GM21447 (cell line): ENCODE data around the gene AIP.
"Not testable (repeated sequence)": the region's sequence is repeated elsewhere in the genome, so short reads cannot be mapped to it uniquely, and the experiment has no call there.

Source experiments
- ATAC-seq: cut with Tn5 transposase; IDR thresholded peaks from one replicate; pipeline ENCODE4 v1.9.1; 2021; ENCODE audit not compliant: unreplicated experiment

The AIP gene

DNA sequence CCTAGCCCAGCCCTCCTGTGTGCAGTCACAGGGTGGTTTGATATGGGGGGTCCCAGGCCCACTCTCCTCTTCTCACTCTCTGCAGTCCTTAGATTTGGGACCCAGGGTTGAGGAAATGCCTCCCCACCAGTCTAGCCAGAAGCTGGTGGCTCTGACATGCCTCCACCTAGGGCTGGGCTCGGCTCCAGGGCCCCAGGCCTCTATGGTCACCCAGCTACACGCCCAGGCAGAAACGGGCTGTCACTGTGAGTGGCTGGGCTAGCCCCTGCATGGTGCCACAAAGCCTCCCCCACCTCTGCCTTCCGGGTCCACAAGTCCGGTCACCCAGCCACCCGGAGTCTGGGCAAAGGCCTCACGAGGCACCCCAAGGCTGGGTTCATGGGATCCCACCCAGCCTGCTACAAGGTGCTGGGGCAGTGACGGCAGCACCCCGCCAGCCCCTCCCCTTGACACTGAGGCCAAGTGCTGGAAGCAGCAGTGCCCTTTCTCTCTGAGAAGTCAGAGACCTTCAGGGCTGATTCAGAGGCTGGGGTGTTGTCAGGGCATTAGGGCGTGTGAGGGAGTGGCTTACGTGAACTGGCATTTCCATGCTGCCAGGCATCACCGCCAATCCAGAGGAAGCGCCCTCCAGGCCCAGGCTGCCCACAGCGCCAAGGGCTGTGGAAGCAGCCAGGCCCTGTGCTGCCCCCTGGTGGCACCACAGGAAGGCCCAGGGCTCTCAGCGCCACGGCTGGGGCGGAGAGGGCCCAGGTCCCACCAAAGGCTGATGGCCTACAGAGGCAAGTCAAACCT lies 23.0 kb downstream of the AIP start:
- ATAC-seq, result peak; percentile 25

DNA sequence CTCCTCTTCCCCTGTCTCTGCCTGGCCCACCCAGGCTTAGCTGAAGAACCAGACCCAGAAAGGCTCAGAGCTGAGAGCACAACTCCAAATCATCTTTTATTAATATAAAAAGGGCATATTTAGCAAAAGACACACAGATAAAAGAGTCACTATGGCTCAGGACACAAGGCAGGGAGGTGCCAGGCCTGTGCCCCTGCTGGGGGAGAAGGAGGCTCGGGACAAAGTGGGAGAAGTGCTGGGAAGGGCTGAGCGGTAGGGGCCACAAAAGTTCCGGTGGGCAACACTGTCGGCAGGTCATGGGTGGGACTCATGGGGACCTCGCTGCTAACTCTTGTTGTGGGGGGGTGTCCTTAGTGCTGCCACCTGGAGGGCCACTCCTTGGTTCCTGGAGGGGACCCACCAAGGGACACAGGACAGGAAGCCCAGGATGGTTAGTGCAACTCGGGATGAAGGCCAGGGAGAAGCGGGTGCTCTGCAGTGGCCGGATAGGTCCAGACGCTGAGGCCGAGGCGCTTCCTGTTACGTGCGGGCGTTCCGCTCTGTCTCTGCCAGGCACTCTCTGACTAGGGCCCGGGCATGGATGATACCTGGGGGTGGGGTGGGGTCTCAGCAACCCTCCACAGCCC lies 23.7 kb downstream of the AIP start:
- no peak for ATAC-seq

DNA sequence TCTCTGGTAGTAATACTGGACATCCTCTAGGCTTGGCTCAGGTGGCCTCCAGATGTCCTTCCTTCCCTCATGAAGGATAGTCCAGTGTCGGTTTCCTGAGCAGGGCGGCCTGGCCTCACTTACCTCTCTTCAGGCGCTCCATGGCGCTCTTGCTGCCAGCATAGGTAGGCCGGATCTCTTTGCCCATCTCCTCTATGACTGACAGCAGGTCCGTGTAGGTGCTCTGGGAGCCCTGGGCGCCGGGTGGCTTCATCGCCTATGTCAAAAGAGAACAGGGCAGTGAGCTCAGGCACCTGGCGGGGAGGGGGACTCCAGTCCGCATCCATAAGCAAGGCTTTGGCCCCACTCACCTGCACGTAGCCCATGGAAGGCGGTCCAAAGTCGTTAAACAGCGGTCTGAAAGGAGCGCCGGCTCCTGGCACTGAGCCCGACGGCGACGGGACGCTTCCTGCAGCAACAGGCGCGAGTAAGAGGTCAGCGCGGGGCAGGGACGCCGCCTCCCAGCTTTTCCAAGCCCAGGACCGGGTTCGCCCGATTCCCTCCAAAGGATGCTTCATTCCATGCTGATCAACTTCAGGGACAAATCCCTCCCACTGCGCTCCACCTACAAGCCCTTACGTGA lies 24.5 kb downstream of the AIP start:
- no peak for ATAC-seq

- peak; percentile 70 for ATAC-seq
Observed at GRCh38 chr11:67507864-67508485, 25.1 kb downstream of the AIP start, which contains the start of gene CDK2AP2. TSS of gene CDK2AP2 (minus strand) at chr11:67508162. CDS start at chr11:67508082, 80 bp downstream.

GRCh38 chr11:67508486-67509121 lies 25.8 kb downstream of the AIP start:
- ATAC-seq, result peak; percentile 24

DNA sequence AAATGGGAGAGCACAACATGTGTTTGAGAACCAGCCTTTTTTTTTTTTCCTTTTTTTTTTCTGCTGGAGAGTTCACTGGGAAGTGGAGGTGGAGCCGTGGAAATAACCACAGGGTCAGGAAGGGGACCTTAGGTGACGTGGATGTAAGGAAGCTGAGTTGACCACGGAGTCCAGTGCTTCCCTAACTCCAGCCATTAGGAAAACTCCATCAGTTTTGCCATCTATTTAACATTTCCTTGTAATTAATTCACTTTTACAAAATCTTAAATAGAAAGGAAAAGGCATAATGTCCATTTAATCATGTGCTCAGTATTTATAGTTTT lies 27.2 kb downstream of the AIP start:
- ATAC-seq, result no peak

- ATAC-seq, result not testable (repeated sequence)
Observed at GRCh38 chr11:67511558-67511957, 28.7 kb downstream of the AIP start.

GRCh38 chr11:67514116-67514515 lies 31.3 kb downstream of the AIP start:
- no peak for ATAC-seq

- no peak for ATAC-seq
Observed at GRCh38 chr11:67516806-67517205, 34.0 kb downstream of the AIP start.

GRCh38 chr11:67517784-67518552 lies 35.1 kb downstream of the AIP start:
- ATAC-seq, result no peak

GRCh38 chr11:67519726-67520125 lies 36.9 kb downstream of the AIP start:
- ATAC-seq, result no peak

DNA sequence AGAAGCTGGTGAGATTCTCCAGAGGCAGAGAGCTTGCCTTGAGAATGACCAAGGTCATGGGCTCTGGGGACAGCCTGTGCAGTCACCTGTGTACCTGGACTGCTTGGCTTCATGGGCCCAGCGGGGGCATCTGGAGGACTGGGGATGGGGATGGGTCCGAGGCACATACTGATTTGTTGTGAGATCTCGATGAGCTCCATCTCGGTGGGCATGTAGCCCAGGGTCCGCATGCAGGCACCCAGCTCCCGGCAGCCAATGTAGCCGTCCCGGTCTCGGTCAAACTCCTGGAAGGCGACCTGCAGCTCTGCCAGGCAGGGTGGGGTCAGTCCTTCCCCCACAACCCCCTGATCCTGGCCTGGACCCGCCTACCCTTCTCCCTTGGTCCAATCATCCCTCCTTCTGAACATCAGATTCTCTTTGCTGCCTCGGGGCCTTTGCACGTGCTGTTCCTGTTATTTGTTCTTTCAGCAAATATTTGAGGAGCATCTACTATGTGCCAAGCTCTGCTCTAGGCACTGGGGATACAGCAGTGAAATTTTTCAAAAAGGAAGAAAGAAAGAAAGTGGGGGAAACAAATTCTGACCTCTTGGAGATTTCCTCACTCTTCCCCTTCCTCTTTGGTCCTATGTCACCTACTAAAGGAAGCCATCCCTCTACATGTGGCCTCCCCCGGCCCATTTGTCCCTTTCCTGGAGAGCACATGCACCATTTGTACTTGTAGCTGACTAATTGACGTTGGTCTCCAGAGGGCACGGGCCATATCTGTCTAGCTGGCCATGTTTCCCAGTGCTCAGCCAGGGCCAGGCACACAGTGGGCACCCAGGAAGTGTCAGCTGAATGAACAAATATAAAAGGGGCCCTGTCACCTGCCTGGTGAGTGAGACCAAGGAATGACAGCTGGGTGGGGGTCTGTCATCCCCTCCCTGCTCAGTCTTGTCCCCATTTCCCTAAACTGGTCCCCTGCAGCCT lies 38.3 kb downstream of the AIP start:
- no peak for ATAC-seq

DNA sequence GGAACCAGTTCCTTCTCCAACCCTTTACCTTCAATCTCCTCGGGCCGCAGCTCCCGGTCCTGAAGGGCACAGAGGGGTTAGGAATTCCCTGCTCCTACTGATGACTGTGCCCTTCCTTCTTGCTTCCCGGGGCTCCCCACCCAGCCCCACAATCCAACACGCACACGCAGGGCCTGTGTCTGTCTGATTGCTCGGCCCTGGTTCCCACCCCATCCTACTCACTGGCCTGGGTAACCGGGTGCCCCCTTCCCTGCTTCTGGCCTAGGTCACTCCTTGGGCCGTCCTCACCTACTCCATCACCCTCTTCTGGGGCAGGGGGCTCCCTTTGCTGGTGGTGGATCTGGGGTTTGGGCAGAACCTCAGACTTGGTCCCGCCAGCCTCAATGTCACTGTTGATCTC lies 39.1 kb downstream of the AIP start:
- no peak for ATAC-seq

- ATAC-seq, result no peak
Observed at GRCh38 chr11:67522338-67522737, 39.5 kb downstream of the AIP start.

DNA sequence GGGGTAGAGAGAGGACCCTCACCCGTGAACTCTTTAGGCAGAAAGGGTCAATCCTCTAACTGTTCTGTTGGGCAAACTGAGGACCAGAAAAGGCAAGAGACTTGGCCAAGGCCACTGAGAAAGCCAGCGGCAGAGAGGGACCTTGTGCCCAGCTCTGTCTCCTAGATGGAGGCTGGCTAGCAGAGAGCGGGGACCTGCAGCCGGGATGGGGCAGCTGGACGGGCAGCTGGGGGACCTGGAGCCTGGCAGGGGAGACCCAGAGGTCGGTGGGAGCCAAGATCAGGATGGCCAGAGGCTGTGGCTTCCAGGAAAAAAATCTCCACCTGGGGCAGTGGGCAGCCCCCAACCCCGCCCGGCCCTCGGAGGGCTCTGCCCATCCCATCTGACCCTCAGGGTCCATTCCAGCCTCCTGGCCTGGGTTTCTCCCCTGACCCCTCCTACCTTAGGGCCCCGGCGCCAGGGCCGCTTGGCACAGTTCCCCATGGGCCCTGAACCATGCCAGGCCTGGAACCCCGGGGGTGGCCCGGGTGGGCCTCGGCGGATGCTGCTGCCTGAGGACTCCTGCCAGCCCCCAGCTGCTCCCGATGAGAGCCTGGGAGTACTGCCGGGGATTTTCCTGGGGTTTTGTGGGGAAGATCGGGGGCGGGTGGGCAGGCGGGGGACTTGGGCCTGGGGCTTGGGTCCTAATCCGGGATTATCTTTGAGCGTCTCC lies 40.2 kb downstream of the AIP start, which contains the start of gene CABP2:
Gene CABP2, minus strand, starts transcription at position 603 of the 712 bp plus-strand sequence. Its CDS starts 120 bp downstream, at position 483.
- no peak for ATAC-seq

GRCh38 chr11:67523556-67524479 lies 41.0 kb downstream of the AIP start:
- no peak for ATAC-seq

- ATAC-seq, result no peak
Observed at GRCh38 chr11:67524480-67524808, 41.6 kb downstream of the AIP start.
